ENCODE measurements around the gene MMP23B. TPM values are rescaled to one million over a fixed set of nuclear protein-coding genes. Genes with fewer than 3 reads are reported as not detected.

The MMP23B gene
- total RNA-seq, 2 donors from 2014 or later: 87.2 to 201 TPM

DNA sequence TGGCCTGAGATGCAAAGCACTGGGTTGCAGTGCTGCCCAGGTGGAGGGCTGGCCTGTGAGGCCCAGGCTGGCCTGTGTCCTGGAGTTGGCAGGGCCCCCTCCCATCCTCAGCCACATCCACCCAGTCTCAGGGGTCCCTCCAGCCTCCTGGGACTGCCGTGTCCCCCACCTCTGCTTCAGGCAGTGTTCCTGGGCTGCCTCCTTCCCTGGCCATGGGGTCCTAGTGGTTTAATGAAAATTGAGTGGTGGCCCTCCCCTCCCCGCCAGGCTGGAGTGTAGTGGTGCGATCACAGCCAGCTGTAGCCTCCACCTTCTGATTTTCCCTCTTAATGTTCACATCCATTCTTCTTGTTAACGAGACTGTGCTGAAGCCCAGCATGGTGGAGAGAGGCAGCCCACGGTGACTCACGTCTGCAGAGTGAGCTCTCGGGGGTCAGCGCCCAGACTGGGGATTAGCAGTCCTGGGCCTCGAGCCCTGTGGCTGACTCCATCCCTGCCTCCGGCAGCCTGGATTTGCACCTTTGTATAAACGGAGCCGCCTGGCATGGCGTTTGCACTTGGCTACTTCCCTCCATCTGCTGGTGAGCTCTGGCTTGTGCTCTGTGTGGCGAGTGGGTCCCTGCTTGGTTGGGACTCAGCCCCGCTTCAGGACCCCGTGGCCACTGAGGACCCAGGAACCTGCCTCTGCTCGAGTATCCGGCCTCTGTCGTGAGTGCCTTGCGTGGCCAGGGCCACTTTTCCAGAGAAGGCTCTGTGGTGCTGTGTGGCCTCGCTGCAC lies 9.8 kb upstream of the MMP23B start:
- TF ChIP-seq, protein P1, sequence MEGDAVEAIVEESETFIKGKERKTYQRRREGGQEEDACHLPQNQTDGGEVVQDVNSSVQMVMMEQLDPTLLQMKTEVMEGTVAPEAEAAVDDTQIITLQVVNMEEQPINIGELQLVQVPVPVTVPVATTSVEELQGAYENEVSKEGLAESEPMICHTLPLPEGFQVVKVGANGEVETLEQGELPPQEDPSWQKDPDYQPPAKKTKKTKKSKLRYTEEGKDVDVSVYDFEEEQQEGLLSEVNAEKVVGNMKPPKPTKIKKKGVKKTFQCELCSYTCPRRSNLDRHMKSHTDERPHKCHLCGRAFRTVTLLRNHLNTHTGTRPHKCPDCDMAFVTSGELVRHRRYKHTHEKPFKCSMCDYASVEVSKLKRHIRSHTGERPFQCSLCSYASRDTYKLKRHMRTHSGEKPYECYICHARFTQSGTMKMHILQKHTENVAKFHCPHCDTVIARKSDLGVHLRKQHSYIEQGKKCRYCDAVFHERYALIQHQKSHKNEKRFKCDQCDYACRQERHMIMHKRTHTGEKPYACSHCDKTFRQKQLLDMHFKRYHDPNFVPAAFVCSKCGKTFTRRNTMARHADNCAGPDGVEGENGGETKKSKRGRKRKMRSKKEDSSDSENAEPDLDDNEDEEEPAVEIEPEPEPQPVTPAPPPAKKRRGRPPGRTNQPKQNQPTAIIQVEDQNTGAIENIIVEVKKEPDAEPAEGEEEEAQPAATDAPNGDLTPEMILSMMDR (IDR thresholded peaks at IDR 0.05): no peak
- Histone ChIP-seq H3K27ac (no peak overlapping the region), H3K4me1 (ENCODE audit: control insufficient read depth in 1 of 2, low read depth in 2 of 2) (peaks cover 0 to 4% of the 10 kb centered on the region in 2 donors), H3K36me3 (peaks cover 11% of the 10 kb centered on the region), H3K27me3 (replicated peaks; ENCODE audit: insufficient read depth) (no peaks in the 10 kb centered on the region), H3K4me3 (no peak overlapping the region), H3K9me3 (no peaks in the 10 kb centered on the region)
- ATAC-seq (ENCODE audit: insufficient number of reproducible peaks, low FRiP score, low read depth) (no peak), DNase-seq (ENCODE audit: low spot score) (no peak)

DNA sequence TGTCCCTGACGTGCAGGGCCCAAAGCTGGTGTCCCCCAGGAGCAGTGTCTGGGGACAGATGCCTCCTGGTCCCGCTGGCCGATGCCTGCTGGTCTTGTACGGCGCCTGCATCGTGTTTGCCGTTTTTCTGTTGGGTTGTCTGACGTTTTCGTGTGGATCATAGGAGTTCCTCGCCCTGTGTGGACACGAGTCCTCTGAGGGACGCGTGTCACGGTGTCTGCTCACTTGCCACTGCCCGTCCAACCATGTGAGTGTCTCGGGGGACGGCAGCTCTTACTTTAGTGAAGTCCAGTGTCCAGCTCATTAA lies 9.2 kb upstream of the MMP23B start:
- no peak for DNase-seq (ENCODE audit: low spot score)
- Histone ChIP-seq H3K27me3 (replicated peaks; ENCODE audit: insufficient read depth) (no peaks in the 10 kb centered on the region), H3K4me1 (ENCODE audit: control insufficient read depth in 1 of 2, low read depth in 2 of 2) (no peaks in the 10 kb centered on the region), H3K27ac (no peak overlapping the region), H3K36me3 (peaks cover 6% of the 10 kb centered on the region), H3K4me3 (no peak overlapping the region), H3K9me3 (no peaks in the 10 kb centered on the region)
- TF ChIP-seq, protein P1 (IDR thresholded peaks at IDR 0.05): no peak
- ATAC-seq (ENCODE audit: insufficient number of reproducible peaks, low FRiP score, low read depth): no peak

DNA sequence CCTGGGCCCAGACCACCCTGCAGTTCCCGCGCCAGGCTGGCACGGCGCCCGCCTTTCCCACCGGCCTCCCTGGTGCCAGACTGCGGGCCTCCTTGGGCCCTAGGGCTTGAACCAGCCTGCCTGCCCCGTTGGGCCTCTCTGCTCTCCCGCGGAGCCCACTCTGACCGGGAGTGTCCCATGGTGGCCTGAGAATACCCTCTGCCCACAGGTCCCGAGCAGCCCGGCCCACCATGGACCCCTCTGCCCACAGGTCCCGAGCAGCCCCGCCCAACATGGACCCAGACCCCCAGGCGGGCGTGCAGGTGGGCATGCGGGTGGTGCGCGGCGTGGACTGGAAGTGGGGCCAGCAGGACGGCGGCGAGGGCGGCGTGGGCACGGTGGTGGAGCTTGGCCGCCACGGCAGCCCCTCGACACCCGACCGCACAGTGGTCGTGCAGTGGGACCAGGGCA lies 8.8 kb upstream of the MMP23B start:
- ATAC-seq (ENCODE audit: insufficient number of reproducible peaks, low FRiP score, low read depth) (no peak), DNase-seq (ENCODE audit: low spot score) (no peak)
- Histone ChIP-seq H3K4me3 (no peak overlapping the region), H3K36me3 (peaks cover 3% of the 10 kb centered on the region), H3K27ac (no peak overlapping the region), H3K4me1 (ENCODE audit: control insufficient read depth in 1 of 2, low read depth in 2 of 2) (no peaks in the 10 kb centered on the region), H3K9me3 (no peaks in the 10 kb centered on the region), H3K27me3 (replicated peaks; ENCODE audit: insufficient read depth) (no peaks in the 10 kb centered on the region)
- TF ChIP-seq, protein P1 (IDR thresholded peaks at IDR 0.05): no peak

DNA sequence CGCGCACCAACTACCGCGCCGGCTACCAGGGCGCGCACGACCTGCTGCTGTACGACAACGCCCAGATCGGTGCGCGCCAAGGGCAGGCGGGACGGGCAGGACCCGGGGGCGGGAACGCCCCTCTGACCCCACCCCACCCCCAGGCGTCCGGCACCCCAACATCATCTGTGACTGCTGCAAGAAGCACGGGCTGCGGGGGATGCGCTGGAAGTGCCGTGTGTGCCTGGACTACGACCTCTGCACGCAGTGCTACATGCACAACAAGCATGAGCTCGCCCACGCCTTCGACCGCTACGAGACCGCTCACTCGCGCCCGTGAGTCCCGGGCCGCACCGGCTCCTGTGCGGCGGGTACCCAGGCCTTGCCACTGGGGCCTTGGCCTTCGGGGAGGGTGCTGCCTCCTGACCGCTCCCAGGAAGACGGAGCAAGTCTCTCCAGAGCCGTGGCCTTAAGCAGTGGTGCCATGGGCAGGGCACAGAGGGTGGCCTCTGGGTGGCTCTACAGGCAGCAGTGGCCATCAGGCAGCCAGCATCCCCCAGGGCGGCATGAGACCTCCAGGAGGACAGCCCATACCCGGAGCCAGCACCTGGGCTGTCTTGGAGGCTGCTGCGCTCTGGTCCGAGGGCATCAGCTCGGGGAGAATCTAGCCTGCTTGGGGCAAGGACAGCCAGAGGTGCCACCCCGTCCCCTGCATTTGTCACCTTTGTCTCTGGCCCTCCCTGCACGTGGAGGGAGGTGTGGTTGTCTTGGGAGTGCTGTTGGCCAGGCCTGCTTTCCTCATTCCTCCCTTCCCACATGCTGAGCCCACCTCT lies 8.1 kb upstream of the MMP23B start:
- DNase-seq (ENCODE audit: low spot score): no peak
- H3K4me1 ChIP-seq (ENCODE audit: control insufficient read depth in 1 of 2, low read depth in 2 of 2): no peaks in the 10 kb centered on the region
- no peaks in the 10 kb centered on the region for H3K27me3 ChIP-seq (replicated peaks; ENCODE audit: insufficient read depth)
- TF ChIP-seq, protein P1 (IDR thresholded peaks at IDR 0.05): no peak
- H3K4me3 ChIP-seq: no peak overlapping the region
- H3K9me3 ChIP-seq: no peaks in the 10 kb centered on the region
- ATAC-seq (ENCODE audit: insufficient number of reproducible peaks, low FRiP score, low read depth): no peak
- peaks cover 3% of the 10 kb centered on the region for H3K36me3 ChIP-seq
- no peak overlapping the region for H3K27ac ChIP-seq

Data from thoracic aorta (tissue), 2 donors.